PC-9 (cell line): ENCODE data around the gene ABCA8. TPM values are rescaled to one million over a fixed set of nuclear protein-coding genes. Genes with fewer than 3 reads are reported as not detected.

Source experiments
- BruUV-seq: library from RNA; stranded (reverse); fragments of 400-500 nt; replicated peaks from 2 replicates; lab custom pipeline; 2021; lab: Mats Ljungman, UMichigan
- CTCF ChIA-PET: fragments of 300-600 bp; sonication (Branson Sonifier 250); formaldehyde crosslinking; loops from one replicate; lab custom pipeline; 2022; ENCODE audit warnings: antibody characterized with exemption; lab: Charles Lee
- POLR2A ChIA-PET: fragments of 300-600 bp; sonication (Branson Sonifier 250); formaldehyde crosslinking; loops from one replicate; lab custom pipeline; 2022; ENCODE audit warnings: antibody characterized with exemption; ENCODE audit not compliant: unreplicated experiment; lab: Charles Lee
- DNase-seq, 2 experiments: peaks; one replicate each; pipeline versions ENCODE4 v3.0.0 to v3.0.0-alpha.2; 2015 to 2022; ENCODE audit warnings: mixed read lengths in 1 of 2
- H2AFZ ChIP-seq: fragments of 200-600 bp; sonication (generic); 2 replicates; pipeline ENCODE4 v1.8.1; 2017; ENCODE audit warnings: antibody characterized with exemption
- H3F3A ChIP-seq: fragments of 200-600 bp; sonication (generic); 2 replicates; pipeline ENCODE4 v1.8.1; 2017; ENCODE audit warnings: antibody characterized with exemption, mild to moderate bottlenecking, low read depth; ENCODE audit not compliant: insufficient read depth
- H3K27ac ChIP-seq: fragments of 200-600 bp; sonication (generic); 2 replicates; pipeline ENCODE4 v1.6.1; 2016; ENCODE audit warnings: mixed run types
- H3K27me3 ChIP-seq: fragments of 200-600 bp; sonication (generic); 2 replicates; pipeline ENCODE4 v1.6.1; 2016; ENCODE audit warnings: low read depth, mixed run types; ENCODE audit not compliant: insufficient read depth
- H3K36me3 ChIP-seq: fragments of 200-600 bp; sonication (generic); 2 replicates; pipeline ENCODE4 v1.6.1; 2016; ENCODE audit warnings: low read depth, mixed run types
- H3K4me1 ChIP-seq: fragments of 200-600 bp; sonication (generic); replicated peaks from 2 replicates; pipeline ENCODE4 v1.6.1; 2016; ENCODE audit warnings: mixed run types; ENCODE audit not compliant: insufficient read depth
- H3K4me2 ChIP-seq: fragments of 200-600 bp; sonication (generic); 2 replicates; pipeline ENCODE4 v1.6.1; 2017; ENCODE audit warnings: mixed run types
- H3K4me3 ChIP-seq: fragments of 200-600 bp; sonication (generic); 2 replicates; pipeline ENCODE4 v1.6.1; 2016; ENCODE audit warnings: mixed run types
- H3K79me2 ChIP-seq: fragments of 200-600 bp; sonication (generic); 2 replicates; pipeline ENCODE4 v1.6.1; 2017; ENCODE audit warnings: low read depth, mixed run types
- H3K9me2 ChIP-seq: fragments of 200-600 bp; sonication (generic); 2 replicates; pipeline ENCODE4 v1.8.1; 2017; ENCODE audit warnings: mild to moderate bottlenecking; ENCODE audit not compliant: insufficient read depth
- H3K9me3 ChIP-seq: fragments of 200-600 bp; sonication (generic); 2 replicates; pipeline ENCODE4 v1.8.1; 2016; ENCODE audit warnings: low read depth; ENCODE audit not compliant: insufficient read depth
- H4K20me1 ChIP-seq: fragments of 200-600 bp; sonication (generic); 2 replicates; pipeline ENCODE4 v1.8.1; 2017; ENCODE audit not compliant: insufficient read depth
- CTCF ChIP-seq: fragments of 200-600 bp; sonication (generic); conservative IDR thresholded peaks from 2 replicates; pipeline ENCODE4 v1.6.1; 2017; ENCODE audit warnings: mixed run types, antibody characterized with exemption, mild to moderate bottlenecking, moderate library complexity
- EZH2 ChIP-seq: fragments of 200-600 bp; sonication (generic); IDR thresholded peaks from 2 replicates; pipeline ENCODE4 v1.8.0; 2017; ENCODE audit warnings: antibody characterized with exemption, low read depth
- intact Hi-C: fragments of 100-400 bp; cut with micrococcal nuclease; formaldehyde crosslinking; loops from one replicate; pipeline ENCODE4 v1.10.0; 2022; ENCODE audit not compliant: unreplicated experiment
- total RNA-seq: library from RNA; stranded (reverse); gene quantifications from 2 replicates; pipeline ENCODE4 v1.2.3, GENCODE V29; 2021

ABCA8 gene
- total RNA-seq, 1 experiment from 2014 or later, result not detected

GRCh38 chr17:68942389-68942788, 12.8 kb downstream of the ABCA8 start:
- no peaks in the 10 kb centered on the region for H3K9me3 ChIP-seq
- H3K36me3 ChIP-seq, result no peaks in the 10 kb centered on the region
- H3K4me3 ChIP-seq, result no peak overlapping the region
- no peaks in the 10 kb centered on the region for H3K79me2 ChIP-seq
- no peaks in the 10 kb centered on the region for H3F3A ChIP-seq
- no peak overlapping the region for H3K27ac ChIP-seq
- ChIA-PET CTCF (no interaction called here), POLR2A (no interaction called here)
- no peak overlapping the region for H2AFZ ChIP-seq
- DNase-seq, result no peak
- H3K27me3 ChIP-seq, result no peaks in the 10 kb centered on the region
- no peaks in the 10 kb centered on the region for H4K20me1 ChIP-seq
- intact Hi-C loops, result no loop called here
- TF ChIP-seq EZH2 (no peak), CTCF (no peak)
- H3K4me2 ChIP-seq, result no peak overlapping the region
- BruUV-seq, result no TSS peak
- H3K4me1 ChIP-seq, result no peaks in the 10 kb centered on the region
- no peaks in the 10 kb centered on the region for H3K9me2 ChIP-seq

DNA sequence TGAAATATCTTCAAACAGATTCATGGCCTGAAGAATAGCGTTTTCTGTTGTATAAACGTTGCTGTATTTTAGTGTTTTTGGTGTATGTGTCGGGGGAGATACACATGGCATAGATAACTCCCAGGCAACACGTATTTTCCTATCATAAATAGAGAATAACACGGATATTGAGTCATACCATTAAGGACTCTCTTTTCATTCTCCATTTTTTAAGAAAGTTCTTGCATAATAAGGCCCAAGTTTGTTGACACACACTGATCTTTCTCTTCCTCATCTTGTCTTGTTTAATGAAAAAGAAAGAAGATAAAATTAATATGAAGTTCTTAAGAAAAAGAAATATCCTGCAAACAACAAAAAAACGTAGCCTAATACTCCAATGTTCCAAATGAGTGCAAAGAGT, 13.4 kb downstream of the ABCA8 start:
- Histone ChIP-seq H3F3A (no peaks in the 10 kb centered on the region), H3K4me2 (no peak overlapping the region), H4K20me1 (no peaks in the 10 kb centered on the region), H2AFZ (no peak overlapping the region), H3K9me3 (no peaks in the 10 kb centered on the region), H3K36me3 (no peaks in the 10 kb centered on the region), H3K27me3 (no peaks in the 10 kb centered on the region), H3K27ac (no peak overlapping the region), H3K79me2 (no peaks in the 10 kb centered on the region), H3K9me2 (no peaks in the 10 kb centered on the region), H3K4me1 (no peaks in the 10 kb centered on the region), H3K4me3 (no peak overlapping the region)
- ChIA-PET POLR2A (no interaction called here), CTCF (no interaction called here)
- no peak for TF ChIP-seq EZH2
- no peak for TF ChIP-seq CTCF
- DNase-seq, result no peak
- intact Hi-C loops, result no loop called here
- no TSS peak for BruUV-seq

GRCh38 chr17:68939195-68939594, 16.0 kb downstream of the ABCA8 start:
- Histone ChIP-seq H3K9me3 (no peaks in the 10 kb centered on the region), H3K4me2 (no peak overlapping the region), H3K79me2 (no peaks in the 10 kb centered on the region), H3K27ac (no peak overlapping the region), H3K4me3 (no peak overlapping the region), H3K36me3 (no peaks in the 10 kb centered on the region), H3F3A (no peaks in the 10 kb centered on the region), H4K20me1 (no peaks in the 10 kb centered on the region), H3K27me3 (no peaks in the 10 kb centered on the region), H3K4me1 (no peaks in the 10 kb centered on the region), H3K9me2 (no peaks in the 10 kb centered on the region), H2AFZ (no peak overlapping the region)
- TF ChIP-seq EZH2 (no peak), CTCF (no peak)
- POLR2A ChIA-PET, result no interaction called here
- intact Hi-C loops, result no loop called here
- CTCF ChIA-PET, result no interaction called here
- BruUV-seq, result no TSS peak
- DNase-seq, result no peak
